IPS DF 6.9 (cell line): ENCODE data around the gene HPDL.
"Not testable (repeated sequence)": the region's sequence is repeated elsewhere in the genome, so short reads cannot be mapped to it uniquely, and the experiment has no call there.

Experiments used
- DNase-seq: peaks from one replicate; pipeline ENCODE4 v3.0.0-alpha.2; 2013; ENCODE audit warnings: low read depth, low spot score
- H3K27ac ChIP-seq: one replicate; pipeline ENCODE4 v1.5.1; 2013; ENCODE audit warnings: low read length, control low read depth
- H3K27me3 ChIP-seq: 2 replicates; pipeline ENCODE4 v1.6.1; 2013; ENCODE audit warnings: mild to moderate bottlenecking, low read length; ENCODE audit not compliant: control insufficient read depth, insufficient read depth
- H3K36me3 ChIP-seq: 2 replicates; pipeline ENCODE4 v1.6.1; 2013; ENCODE audit warnings: low read length; ENCODE audit not compliant: control insufficient read depth, insufficient read depth
- H3K4me1 ChIP-seq: 2 replicates; pipeline ENCODE4 v1.6.1; 2013; ENCODE audit warnings: low read length; ENCODE audit not compliant: control insufficient read depth, insufficient read depth
- H3K4me3 ChIP-seq: 2 replicates; pipeline ENCODE4 v1.5.1; 2013; ENCODE audit warnings: mild to moderate bottlenecking, low read length
- H3K9me3 ChIP-seq: 2 replicates; pipeline ENCODE4 v1.6.1; 2013; ENCODE audit warnings: low read length, inconsistent platforms; ENCODE audit not compliant: control insufficient read depth, insufficient read depth
- WGBS: extraction: QIAGEN DNeasy Blood & Tissue Kit; methylation state at CpG from one replicate; pipeline ENCODE4 v1.1.7; 2013; ENCODE audit warnings: mixed read lengths, missing lambda C conversion rate; ENCODE audit not compliant: insufficient read length, insufficient coverage; 5-methylcytosine and 5-hydroxymethylcytosine counted together

HPDL gene

GRCh38 chr1:45353685-45354084, 27.0 kb downstream of the HPDL start:
- no CpG with 5 or more reads among the region's 2 CpGs for WGBS
- H3K4me1 ChIP-seq: no peaks in the 10 kb centered on the region
- H3K36me3 ChIP-seq: no peaks in the 10 kb centered on the region
- H3K9me3 ChIP-seq: no peaks in the 10 kb centered on the region
- H3K27me3 ChIP-seq: no peaks in the 10 kb centered on the region
- H3K27ac ChIP-seq: no peak overlapping the region
- H3K4me3 ChIP-seq: no peak overlapping the region
- no peak for DNase-seq

GRCh38 chr1:45354838-45355237, 28.1 kb downstream of the HPDL start:
- no peaks in the 10 kb centered on the region for H3K36me3 ChIP-seq
- no peaks in the 10 kb centered on the region for H3K4me1 ChIP-seq
- no peak overlapping the region for H3K27ac ChIP-seq
- no peaks in the 10 kb centered on the region for H3K27me3 ChIP-seq
- H3K4me3 ChIP-seq: no peak overlapping the region
- H3K9me3 ChIP-seq: no peaks in the 10 kb centered on the region
- DNase-seq: no peak
- WGBS: no CpG with 5 or more reads among the region's 4 CpGs

GRCh38 chr1:45355683-45356082, 29.0 kb downstream of the HPDL start:
- no peak for DNase-seq
- no CpG with 5 or more reads among the region's 2 CpGs for WGBS
- no peak overlapping the region for H3K4me3 ChIP-seq

GRCh38 chr1:45356186-45356585, 29.5 kb downstream of the HPDL start:
- DNase-seq: no peak
- H3K36me3 ChIP-seq: no peaks in the 10 kb centered on the region
- H3K9me3 ChIP-seq: no peaks in the 10 kb centered on the region
- H3K4me1 ChIP-seq: no peaks in the 10 kb centered on the region
- no peak overlapping the region for H3K4me3 ChIP-seq
- WGBS: no CpG with 5 or more reads among the region's 4 CpGs
- H3K27ac ChIP-seq: no peak overlapping the region
- H3K27me3 ChIP-seq: no peaks in the 10 kb centered on the region

More at GRCh38 chr1:45355683-45356082, 29.0 kb downstream of the HPDL start:
- H3K27ac ChIP-seq: no peak overlapping the region
- H3K4me1 ChIP-seq: no peaks in the 10 kb centered on the region
- H3K36me3 ChIP-seq: no peaks in the 10 kb centered on the region
- H3K9me3 ChIP-seq: no peaks in the 10 kb centered on the region
- H3K27me3 ChIP-seq: no peaks in the 10 kb centered on the region

DNA sequence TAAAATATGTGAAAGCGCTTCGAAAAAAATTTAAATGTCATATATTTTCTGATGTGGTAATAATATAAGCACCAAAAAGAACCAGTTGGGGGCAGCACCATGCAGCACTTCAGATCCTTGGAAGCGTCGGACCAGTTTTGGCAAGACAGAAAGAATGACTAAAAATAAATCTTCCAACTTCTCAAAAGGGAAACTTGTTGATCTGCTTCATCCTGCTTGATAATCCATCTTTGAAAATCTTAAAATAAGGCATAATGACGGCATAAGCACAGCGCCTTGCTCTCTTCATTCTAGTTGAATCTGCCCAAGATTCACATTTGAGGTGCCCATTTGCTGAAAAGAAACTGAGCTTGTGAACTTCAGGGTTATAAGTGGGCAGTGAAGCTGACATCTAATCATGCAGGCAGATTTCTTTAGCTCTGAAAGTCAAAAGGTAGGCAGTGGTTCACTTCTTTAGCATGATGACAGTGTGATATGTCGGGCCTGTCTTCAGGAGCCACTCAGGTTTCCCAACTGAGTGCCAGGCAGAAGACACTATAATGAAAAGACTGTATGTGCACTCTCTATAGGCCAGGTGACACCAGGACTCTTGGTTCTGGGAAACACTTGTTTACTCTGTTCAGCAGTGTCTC, 33.3 kb downstream of the HPDL start:
- Histone ChIP-seq H3K9me3 (no peaks in the 10 kb centered on the region), H3K36me3 (no peaks in the 10 kb centered on the region), H3K27ac (no peak overlapping the region), H3K27me3 (no peaks in the 10 kb centered on the region), H3K4me3 (no peak overlapping the region), H3K4me1 (no peaks in the 10 kb centered on the region)
- WGBS: no CpG with 5 or more reads among the region's 7 CpGs
- no peak for DNase-seq

DNA sequence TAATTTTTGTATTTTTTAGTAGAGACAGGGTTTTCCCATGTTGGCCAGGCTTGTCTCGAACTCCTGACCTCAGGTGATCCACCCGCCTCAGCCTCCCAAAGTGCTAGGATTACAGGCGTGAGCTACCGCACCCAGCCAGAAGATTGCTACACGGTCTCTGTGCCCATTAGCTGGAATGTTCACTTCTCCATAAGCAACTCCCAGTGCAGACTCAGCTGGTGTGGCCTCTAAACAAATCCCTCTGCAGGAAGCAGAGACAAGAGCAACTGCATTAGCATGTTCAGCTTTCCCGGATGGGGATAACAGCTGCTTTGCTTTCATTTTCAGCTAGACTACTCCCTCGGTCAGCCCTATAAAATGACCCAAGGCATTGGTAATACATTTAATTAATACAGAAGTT, 34.3 kb downstream of the HPDL start:
- H3K9me3 ChIP-seq, H3K4me3 ChIP-seq, H3K4me1 ChIP-seq, H3K27ac ChIP-seq, DNase-seq, H3K36me3 ChIP-seq, H3K27me3 ChIP-seq: not testable (repeated sequence)
- no CpG with 5 or more reads among the region's 7 CpGs for WGBS

GRCh38 chr1:45364294-45364693, 37.6 kb downstream of the HPDL start:
- DNase-seq: no peak
- Histone ChIP-seq H3K9me3 (no peaks in the 10 kb centered on the region), H3K4me3 (no peak overlapping the region), H3K4me1 (no peaks in the 10 kb centered on the region), H3K36me3 (no peaks in the 10 kb centered on the region), H3K27ac (no peak overlapping the region), H3K27me3 (no peaks in the 10 kb centered on the region)
- WGBS: no CpG with 5 or more reads among the region's 2 CpGs

- DNase-seq: no peak
- Histone ChIP-seq H3K4me3 (no peak overlapping the region), H3K27me3 (no peaks in the 10 kb centered on the region), H3K36me3 (no peaks in the 10 kb centered on the region), H3K4me1 (no peaks in the 10 kb centered on the region), H3K9me3 (no peaks in the 10 kb centered on the region), H3K27ac (no peak overlapping the region)
- no CpG with 5 or more reads among the region's 6 CpGs for WGBS
Observed at GRCh38 chr1:45365051-45365450, 38.4 kb downstream of the HPDL start.

- H3K27me3 ChIP-seq: no peaks in the 10 kb centered on the region
- no peaks in the 10 kb centered on the region for H3K4me1 ChIP-seq
- DNase-seq: no peak
- no peak overlapping the region for H3K4me3 ChIP-seq
- H3K36me3 ChIP-seq: no peaks in the 10 kb centered on the region
- no peak overlapping the region for H3K27ac ChIP-seq
- no peaks in the 10 kb centered on the region for H3K9me3 ChIP-seq
Observed at GRCh38 chr1:45370575-45370974, 43.9 kb downstream of the HPDL start.

DNA sequence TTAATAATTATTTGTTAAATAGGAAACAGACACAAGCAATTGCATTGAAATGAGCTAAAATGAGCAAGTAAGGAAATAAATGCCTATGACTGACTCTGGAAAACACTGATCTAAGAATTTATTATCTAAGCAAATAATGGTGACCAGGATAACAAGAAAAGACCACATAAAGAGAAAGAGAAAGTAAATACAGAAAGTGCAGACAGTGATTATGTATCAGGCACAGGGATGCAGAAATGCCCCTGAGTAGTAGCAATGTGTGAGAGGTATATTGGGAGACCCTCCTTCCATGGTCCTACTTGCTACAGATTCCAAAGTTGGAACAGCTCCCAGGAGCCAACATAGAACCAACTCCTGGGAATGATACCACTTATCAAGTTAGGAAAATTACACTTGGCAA, 46.9 kb downstream of the HPDL start:
- no peak for DNase-seq
- Histone ChIP-seq H3K27me3 (no peaks in the 10 kb centered on the region), H3K4me1 (no peaks in the 10 kb centered on the region), H3K9me3 (no peaks in the 10 kb centered on the region), H3K4me3 (no peak overlapping the region), H3K36me3 (no peaks in the 10 kb centered on the region), H3K27ac (no peak overlapping the region)
